Adrenal gland (tissue), 12 donors: ENCODE results near the gene NLRP4. TPM values are rescaled to one million over a fixed set of nuclear protein-coding genes. Genes with fewer than 3 reads are reported as not detected.

ENCODE experiments used
- DNase-seq, 7 donors: peaks; one replicate each; pipeline ENCODE4 v3.0.0-alpha.2; 2019 to 2020
- H3K27ac ChIP-seq, 5 donors: fragments of 200-600 bp; sonication (generic) in 4 of 5; 1 replicate in 3 of 5; 2 replicates in 2 of 5; pipeline versions ENCODE4 v1.5.1 to v1.8.0; 2016 to 2020; ENCODE audit warnings: mild to moderate bottlenecking in 1 of 5
- H3K27me3 ChIP-seq: fragments of 200-600 bp; 2 replicates; pipeline ENCODE4 v1.8.0; 2021
- H3K36me3 ChIP-seq, 2 donors: fragments of 200-600 bp; replicated peaks in 1 of 2; 1 replicate in 1 of 2; 2 replicates in 1 of 2; pipeline versions ENCODE4 v1.5.1 to v1.8.0; 2018 to 2022
- H3K4me1 ChIP-seq, 2 donors: fragments of 200-600 bp; replicated peaks in 1 of 2; 1 replicate in 1 of 2; 2 replicates in 1 of 2; pipeline versions ENCODE4 v1.5.1 to v1.8.0; 2018 to 2021
- H3K4me3 ChIP-seq, 4 donors: fragments of 200-600 bp; sonication (generic) in 3 of 4; one replicate each; pipeline ENCODE4 v1.5.1; 2016 to 2018
- H3K9me3 ChIP-seq, 3 donors: fragments of 200-600 bp; sonication (generic) in 1 of 3; replicated peaks in 1 of 3; 1 replicate in 2 of 3; 2 replicates in 1 of 3; pipeline versions ENCODE4 v1.5.1 to v1.8.0; 2016 to 2021
- POLR2A ChIP-seq, 2 donors: fragments of 450-650 bp; IDR thresholded peaks; one replicate each; pipeline ENCODE4 v1.6.1; 2017; ENCODE audit warnings: antibody characterized with exemption in 2 of 2, mild to moderate bottlenecking in 2 of 2, moderate library complexity in 1 of 2
- WGBS, 4 donors: extraction: QIAGEN DNeasy Blood & Tissue Kit in 2 of 4; methylation state at CpG; one replicate each; pipeline versions ENCODE4 v1.1.5 to v1.1.7; 2013 to 2017; 5-methylcytosine and 5-hydroxymethylcytosine counted together
- intact Hi-C, 2 donors: fragments of 100-400 bp; cut with DNase I; formaldehyde crosslinking; loops; one replicate each; pipeline versions ENCODE4 v1.14.1 to v1.15.0; 2022 to 2023
- polyA plus RNA-seq, 3 donors: library from polyadenylated mRNA; stranded (reverse); fragments of 200-250 nt in 2 of 3; fragments of 350-450 nt in 1 of 3; fragmentation: Illumina TruSeq in 1 of 3; extraction: RNeasy Lipid Tissue Mini Kit (QIAGEN cat#74804) in 1 of 3; gene quantifications; one replicate each; pipeline ENCODE4 v1.2.3, GENCODE V29; 2013 to 2014
- total RNA-seq, 9 donors: library from RNA; depleted of rRNA in 4 of 9; stranded (reverse); fragments of >200 nt in 4 of 9; fragments of 120-200 nt in 1 of 9; fragmentation: NEBNext Ultra II Directional in 1 of 9; extraction: Animal tissue kit (Norgen Biotek cat#: 25700) in 1 of 9; gene quantifications; one replicate each; pipeline versions ENCODE4 v1.1.0 to v1.2.4, GENCODE V29; 2013 to 2023
- TF ChIP-seq, protein P1 (sequence below), 6 experiments: fragments of 450-650 bp in 4 of 6; fragments of 200-600 bp in 2 of 6; sonication (generic) in 1 of 6; IDR thresholded peaks; 1 replicate in 5 of 6; 2 replicates in 1 of 6; pipeline versions ENCODE4 v1.5.1 to v1.8.0; 2016 to 2021; ENCODE audit warnings: antibody characterized with exemption in 6 of 6, mild to moderate bottlenecking in 2 of 6, moderate library complexity in 1 of 6
- donor health status: healthy with polysubstance abuse.
- donor health status: Bipolar disorder and iron deficiency.
- donor health status: DM: yes; HTN: yes; CAD: no.
- donor health status: DM: no; HTN: no; CAD: no.
- donor health status: DM: no; HTN: no; CAD: no.
- donor health status: DM: yes; HTN: yes; CAD: no.

Gene NLRP4
- total and polyA plus RNA-seq, 12 donors: not detected

GRCh38 chr19:55838251-55838650 lies 1.9 kb downstream of the NLRP4 start:
- intact Hi-C loops: no loop called here
- no peak for DNase-seq
- no peak for TF ChIP-seq POLR2A (IDR thresholded peaks at IDR 0.05)
- TF ChIP-seq, protein P1, sequence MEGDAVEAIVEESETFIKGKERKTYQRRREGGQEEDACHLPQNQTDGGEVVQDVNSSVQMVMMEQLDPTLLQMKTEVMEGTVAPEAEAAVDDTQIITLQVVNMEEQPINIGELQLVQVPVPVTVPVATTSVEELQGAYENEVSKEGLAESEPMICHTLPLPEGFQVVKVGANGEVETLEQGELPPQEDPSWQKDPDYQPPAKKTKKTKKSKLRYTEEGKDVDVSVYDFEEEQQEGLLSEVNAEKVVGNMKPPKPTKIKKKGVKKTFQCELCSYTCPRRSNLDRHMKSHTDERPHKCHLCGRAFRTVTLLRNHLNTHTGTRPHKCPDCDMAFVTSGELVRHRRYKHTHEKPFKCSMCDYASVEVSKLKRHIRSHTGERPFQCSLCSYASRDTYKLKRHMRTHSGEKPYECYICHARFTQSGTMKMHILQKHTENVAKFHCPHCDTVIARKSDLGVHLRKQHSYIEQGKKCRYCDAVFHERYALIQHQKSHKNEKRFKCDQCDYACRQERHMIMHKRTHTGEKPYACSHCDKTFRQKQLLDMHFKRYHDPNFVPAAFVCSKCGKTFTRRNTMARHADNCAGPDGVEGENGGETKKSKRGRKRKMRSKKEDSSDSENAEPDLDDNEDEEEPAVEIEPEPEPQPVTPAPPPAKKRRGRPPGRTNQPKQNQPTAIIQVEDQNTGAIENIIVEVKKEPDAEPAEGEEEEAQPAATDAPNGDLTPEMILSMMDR (IDR thresholded peaks at IDR 0.05): no peak
- Histone ChIP-seq H3K4me3 (no peak overlapping the region), H3K4me1 (no peaks in the 10 kb centered on the region), H3K27ac (no peak overlapping the region), H3K36me3 (no peaks in the 10 kb centered on the region), H3K9me3 (no peaks in the 10 kb centered on the region), H3K27me3 (no peaks in the 10 kb centered on the region)
- 69 to 90% (median 80%) methylated on average over 3 of the region's 3 CpGs for WGBS, 4 donors

DNA sequence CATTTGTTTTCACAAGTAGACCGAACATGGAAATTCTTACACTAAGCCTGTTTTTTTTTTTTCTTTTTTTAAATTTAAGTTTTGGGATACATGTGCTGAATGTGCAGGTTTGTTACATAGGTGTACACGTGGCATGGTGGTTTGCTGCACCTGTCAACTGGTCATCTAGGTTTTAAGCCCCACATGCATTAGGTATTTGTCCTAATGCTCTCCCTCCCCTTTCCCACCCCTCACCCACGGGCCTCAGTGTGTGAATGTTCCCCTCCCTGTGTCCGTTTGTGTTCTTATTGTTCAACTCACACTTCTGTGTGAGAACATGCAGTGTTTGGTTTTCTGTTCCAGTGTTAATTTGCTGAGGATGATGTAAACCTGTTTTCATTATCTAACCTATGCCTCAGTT lies 2.6 kb downstream of the NLRP4 start:
- Histone ChIP-seq H3K4me1 (no peaks in the 10 kb centered on the region), H3K36me3 (no peaks in the 10 kb centered on the region), H3K27ac (no peak overlapping the region), H3K4me3 (no peak overlapping the region), H3K9me3 (no peaks in the 10 kb centered on the region), H3K27me3 (no peaks in the 10 kb centered on the region)
- WGBS, 4 donors: 38 to 48% (median 44%) methylated on average over 4 of the region's 4 CpGs
- no peak for DNase-seq
- intact Hi-C loops: no loop called here
- TF ChIP-seq POLR2A (IDR thresholded peaks at IDR 0.05): no peak
- TF ChIP-seq, protein P1 (IDR thresholded peaks at IDR 0.05): no peak

- no peak for DNase-seq
- Histone ChIP-seq H3K27ac (no peak overlapping the region), H3K4me3 (no peak overlapping the region), H3K36me3 (no peaks in the 10 kb centered on the region), H3K9me3 (no peaks in the 10 kb centered on the region), H3K27me3 (no peaks in the 10 kb centered on the region), H3K4me1 (no peaks in the 10 kb centered on the region)
- WGBS, 4 donors: 59 to 77% (median 61%) methylated on average over 1 of the region's 1 CpG
- TF ChIP-seq, protein P1 (IDR thresholded peaks at IDR 0.05): no peak
- no peak for TF ChIP-seq POLR2A (IDR thresholded peaks at IDR 0.05)
- intact Hi-C loops: no loop called here
Observed at GRCh38 chr19:55855160-55855559, 18.8 kb downstream of the NLRP4 start.

DNA sequence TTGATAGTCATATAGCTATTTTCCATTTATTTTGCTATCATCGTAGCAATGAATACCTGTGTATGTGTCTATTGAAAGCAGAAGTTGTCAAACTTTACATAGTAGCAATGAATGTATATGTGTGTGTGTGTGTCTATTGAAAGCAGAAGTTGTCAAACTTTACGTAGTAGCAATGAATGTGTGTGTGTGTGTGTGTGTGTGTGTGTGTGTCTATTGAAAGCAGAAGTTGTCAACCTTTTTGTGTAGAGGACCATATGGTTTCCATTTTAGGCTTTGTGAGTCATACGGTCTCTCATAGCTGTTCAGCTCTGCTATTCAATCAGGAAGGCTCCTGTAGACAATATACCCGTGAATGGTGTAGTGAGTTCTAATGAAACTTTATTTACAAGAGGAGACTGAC lies 20.8 kb downstream of the NLRP4 start:
- no peak overlapping the region for H3K4me3 ChIP-seq
- 48 to 76% (median 63%) methylated on average over 4 of the region's 4 CpGs for WGBS, 4 donors
- no peak for DNase-seq

More for the DNA sequence above, 20.8 kb downstream of the NLRP4 start:
- H3K27me3 ChIP-seq: no peaks in the 10 kb centered on the region
- H3K27ac ChIP-seq: no peak overlapping the region
- H3K36me3 ChIP-seq: no peaks in the 10 kb centered on the region
- intact Hi-C loops: no loop called here
- H3K9me3 ChIP-seq: no peaks in the 10 kb centered on the region
- H3K4me1 ChIP-seq: no peaks in the 10 kb centered on the region
- no peak for TF ChIP-seq POLR2A (IDR thresholded peaks at IDR 0.05)
- TF ChIP-seq, protein P1 (IDR thresholded peaks at IDR 0.05): no peak
